Stimulated activated memory B cell treated with anti-CD40 and anti-IgM and Interleukin-4, amounts not matched to agents 10 μg/mL and 1 μg/mL and 100 μg/mL, for 72 hours (primary cell): Measurements from ENCODE around the gene METAP1D.

Source experiments
- ATAC-seq: fragments of 150-1000 bp; cut with Tn5 transposase; 2 replicates; pipeline ENCODE4 v1.10.0; 2021
- H3K27ac Mint-ChIP-seq: one replicate; pipeline ENCODE4 v1.8.0; 2022; ENCODE audit warnings: mild to moderate bottlenecking, mixed read lengths
- H3K27me3 Mint-ChIP-seq: one replicate; pipeline ENCODE4 v1.8.0; 2022; ENCODE audit warnings: mixed read lengths
- H3K36me3 Mint-ChIP-seq: one replicate; pipeline ENCODE4 v1.8.0; 2022; ENCODE audit warnings: mixed read lengths
- H3K4me1 Mint-ChIP-seq: one replicate; pipeline ENCODE4 v1.8.0; 2022; ENCODE audit warnings: mixed read lengths
- H3K4me3 Mint-ChIP-seq: one replicate; pipeline ENCODE4 v1.8.0; 2022; ENCODE audit warnings: mild to moderate bottlenecking, moderate library complexity, mixed read lengths
- H3K9me3 Mint-ChIP-seq: one replicate; pipeline ENCODE4 v1.8.0; 2022; ENCODE audit warnings: mixed read lengths

METAP1D gene

DNA sequence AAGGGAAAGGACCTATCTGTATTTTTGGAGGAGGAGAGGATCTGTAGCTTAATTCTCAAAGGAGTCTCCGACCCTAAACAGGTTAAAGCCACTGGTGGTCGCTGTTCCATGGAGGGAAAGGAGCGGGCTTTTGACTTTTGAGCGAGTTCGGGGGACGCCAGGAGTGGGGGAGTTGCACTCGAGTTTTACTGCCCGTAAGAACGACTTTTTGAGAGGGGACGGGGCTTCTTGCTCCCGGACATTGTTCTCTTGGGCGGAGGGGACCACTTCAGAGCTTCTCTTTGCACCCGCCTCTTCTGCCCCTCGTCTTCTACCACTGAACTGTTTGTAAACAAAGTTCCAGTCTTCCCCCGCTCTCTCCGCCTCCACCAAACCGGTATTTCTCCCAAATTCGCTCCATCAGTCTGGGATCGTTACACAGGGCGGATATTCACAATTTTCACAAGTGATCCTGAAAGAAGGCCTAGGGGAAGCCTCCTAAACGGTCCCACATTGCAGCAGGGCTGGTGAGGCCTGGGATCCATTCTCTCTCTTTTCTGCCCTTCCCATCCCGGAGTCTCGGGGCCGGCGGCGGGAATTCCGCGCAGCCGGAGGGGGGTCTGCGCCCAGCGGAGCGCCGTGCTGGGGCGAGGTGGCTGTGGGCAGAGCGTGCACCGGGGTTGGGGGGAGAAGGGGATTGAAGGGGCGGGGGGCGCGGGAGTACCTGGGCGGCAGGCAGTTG, 96.3 kb downstream of the METAP1D start:
- Mint-ChIP-seq H3K4me3 (no peak overlapping the region), H3K36me3 (no peaks in the 10 kb centered on the region), H3K27ac (no peak overlapping the region), H3K27me3 (peaks cover 91% of the 10 kb centered on the region), H3K4me1 (peaks cover 28% of the 10 kb centered on the region), H3K9me3 (peaks cover 7% of the 10 kb centered on the region)
- no peak for ATAC-seq

DNA sequence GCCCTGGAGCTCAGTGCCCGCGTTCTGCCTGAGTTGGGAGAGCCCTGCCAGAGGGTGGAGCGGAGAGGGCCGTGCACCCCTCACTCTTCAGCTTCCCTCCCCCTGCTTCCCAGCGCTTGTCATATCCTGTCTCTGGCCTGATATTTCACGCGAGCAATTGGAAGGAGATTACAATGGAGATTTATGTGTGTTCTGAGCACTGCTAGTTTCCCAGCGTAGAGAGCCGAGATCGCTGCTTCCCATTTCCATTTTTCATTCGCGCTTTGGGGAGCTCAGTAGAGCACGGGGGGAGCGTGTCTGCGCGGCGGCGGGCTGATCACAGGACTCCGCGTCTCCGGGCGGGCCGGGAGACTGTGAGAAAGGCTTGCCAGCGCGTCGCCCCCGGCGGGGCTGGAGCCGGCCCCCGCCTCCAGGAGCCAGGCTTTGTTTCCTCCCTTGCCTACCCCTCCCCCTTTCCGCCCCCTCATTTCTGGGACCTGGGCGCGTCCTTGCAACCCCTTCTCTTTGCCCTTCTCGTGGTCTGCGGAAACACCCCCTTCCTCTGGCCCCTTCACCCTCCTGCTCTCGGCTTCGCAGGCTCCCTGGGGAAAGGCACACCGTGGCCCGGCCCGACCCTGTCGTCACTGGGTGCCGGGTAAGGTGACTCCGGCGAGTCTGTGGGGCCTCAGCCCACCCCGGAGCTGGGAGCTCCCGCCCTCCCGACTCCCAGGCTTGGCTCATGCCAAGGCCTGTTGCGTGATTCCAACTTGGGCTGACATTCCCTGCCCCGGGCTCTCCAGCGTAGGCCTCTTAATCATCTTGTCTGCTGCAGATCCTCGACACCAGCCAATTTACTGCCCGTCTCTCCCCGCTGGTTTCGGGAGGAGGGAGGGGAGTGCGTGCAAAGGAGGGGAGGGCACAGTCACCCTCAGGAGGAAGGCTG, 97.1 kb downstream of the METAP1D start:
- H3K4me1 Mint-ChIP-seq: peaks cover 35% of the 10 kb centered on the region
- no peaks in the 10 kb centered on the region for H3K36me3 Mint-ChIP-seq
- H3K27ac Mint-ChIP-seq: no peak overlapping the region
- peaks cover 7% of the 10 kb centered on the region for H3K9me3 Mint-ChIP-seq
- no peak for ATAC-seq
- H3K27me3 Mint-ChIP-seq: peaks cover 94% of the 10 kb centered on the region
- H3K4me3 Mint-ChIP-seq: peak overlapping the region; percentile 56

DNA sequence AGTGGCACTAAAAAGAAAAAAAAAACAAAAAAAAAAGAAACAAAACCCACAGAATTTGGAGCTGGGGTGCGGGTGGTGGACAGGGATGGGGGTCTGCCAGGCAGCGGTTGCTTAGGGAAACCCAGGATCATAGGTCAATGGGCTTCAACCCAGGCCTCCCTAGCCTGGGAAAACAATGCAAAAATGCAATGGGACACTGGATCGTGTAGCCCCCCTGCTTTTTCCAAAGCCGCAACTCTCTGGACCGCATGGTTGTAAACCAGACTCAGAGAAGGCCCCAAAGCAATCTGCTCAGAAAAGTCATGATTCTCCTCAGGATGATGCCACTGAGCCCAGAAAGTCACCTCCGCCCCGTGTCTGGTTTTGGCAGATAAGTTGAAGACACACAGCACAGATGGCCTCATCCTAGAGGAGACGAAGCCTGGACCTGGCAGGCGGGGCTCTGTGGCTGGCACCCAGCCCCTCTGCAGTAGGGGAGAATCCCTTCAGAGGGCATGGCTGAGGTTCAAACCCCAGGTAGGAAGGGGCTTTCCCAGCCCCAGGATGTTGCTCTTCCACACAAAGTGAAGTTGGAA, 97.9 kb downstream of the METAP1D start:
- no peak for ATAC-seq
- Mint-ChIP-seq H3K4me1 (peaks cover 42% of the 10 kb centered on the region), H3K27ac (no peak overlapping the region), H3K36me3 (no peaks in the 10 kb centered on the region), H3K27me3 (peaks cover 94% of the 10 kb centered on the region), H3K4me3 (no peak overlapping the region), H3K9me3 (peaks cover 7% of the 10 kb centered on the region)

DNA sequence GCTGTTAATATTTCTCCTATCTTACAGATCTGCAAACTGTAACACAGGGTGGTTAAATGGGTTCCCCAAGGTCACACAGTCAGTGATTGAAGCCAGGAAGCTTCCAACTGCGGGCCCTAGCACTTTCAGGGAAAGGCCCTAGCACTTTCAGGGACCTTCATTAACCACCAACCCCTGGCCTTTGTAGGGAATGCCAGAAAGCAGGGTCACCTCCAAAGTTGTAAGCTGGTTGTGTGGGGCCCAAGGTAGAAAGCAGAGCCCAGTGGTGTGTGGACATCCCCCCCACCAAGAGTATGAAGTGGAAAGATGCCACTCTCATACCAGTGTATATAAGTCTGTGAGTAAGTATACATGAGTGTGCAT, 98.5 kb downstream of the METAP1D start:
- Mint-ChIP-seq H3K4me3 (no peak overlapping the region), H3K27me3 (peaks cover 94% of the 10 kb centered on the region), H3K27ac (no peak overlapping the region), H3K9me3 (peaks cover 5% of the 10 kb centered on the region), H3K4me1 (peaks cover 48% of the 10 kb centered on the region), H3K36me3 (no peaks in the 10 kb centered on the region)
- no peak for ATAC-seq

DNA sequence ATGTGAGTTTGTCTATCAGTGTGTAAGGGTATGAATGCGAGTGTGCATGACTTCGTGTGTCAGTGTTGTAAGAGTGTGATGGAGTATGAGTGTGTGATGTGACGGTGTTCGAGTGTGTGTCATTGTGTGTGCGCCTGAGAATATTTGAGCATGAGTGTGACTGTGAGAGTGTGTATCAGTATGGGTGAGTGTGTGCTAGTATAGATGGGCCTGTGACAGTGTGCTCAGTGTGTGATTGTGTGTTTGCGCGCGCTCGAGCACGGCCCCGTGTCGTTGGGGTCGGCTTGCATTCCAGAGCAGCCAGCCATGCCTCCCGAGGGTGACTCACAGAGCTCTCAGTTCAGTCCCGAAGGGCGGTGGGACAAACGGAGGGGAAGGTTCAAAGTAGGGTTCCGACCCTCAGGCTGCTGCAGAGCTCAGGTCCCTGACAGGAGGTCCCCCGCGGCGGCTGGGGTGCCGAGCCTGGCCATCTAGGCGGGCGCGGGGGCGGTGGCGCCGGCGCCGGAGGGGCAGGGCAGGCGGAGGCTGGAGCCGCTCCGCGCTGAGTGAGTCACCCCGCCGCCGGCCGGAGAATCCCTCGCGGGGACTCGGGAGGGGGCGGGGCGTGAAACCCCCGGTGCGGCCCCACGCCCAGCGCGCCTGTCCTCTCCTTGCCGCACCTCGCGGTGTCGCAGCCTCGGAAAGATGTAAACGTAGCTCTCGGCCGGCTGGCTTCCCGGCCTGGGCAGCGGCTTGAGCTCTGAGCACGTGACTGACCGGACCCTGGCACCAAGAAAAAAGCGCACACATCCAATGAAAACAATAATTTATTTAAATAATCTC, 99.1 kb downstream of the METAP1D start:
- H3K27me3 Mint-ChIP-seq: peaks cover 94% of the 10 kb centered on the region
- H3K4me1 Mint-ChIP-seq: peaks cover 53% of the 10 kb centered on the region
- H3K27ac Mint-ChIP-seq: no peak overlapping the region
- no peak for ATAC-seq
- peaks cover 4% of the 10 kb centered on the region for H3K9me3 Mint-ChIP-seq
- peak overlapping the region; percentile 11 for H3K4me3 Mint-ChIP-seq
- no peaks in the 10 kb centered on the region for H3K36me3 Mint-ChIP-seq

DNA sequence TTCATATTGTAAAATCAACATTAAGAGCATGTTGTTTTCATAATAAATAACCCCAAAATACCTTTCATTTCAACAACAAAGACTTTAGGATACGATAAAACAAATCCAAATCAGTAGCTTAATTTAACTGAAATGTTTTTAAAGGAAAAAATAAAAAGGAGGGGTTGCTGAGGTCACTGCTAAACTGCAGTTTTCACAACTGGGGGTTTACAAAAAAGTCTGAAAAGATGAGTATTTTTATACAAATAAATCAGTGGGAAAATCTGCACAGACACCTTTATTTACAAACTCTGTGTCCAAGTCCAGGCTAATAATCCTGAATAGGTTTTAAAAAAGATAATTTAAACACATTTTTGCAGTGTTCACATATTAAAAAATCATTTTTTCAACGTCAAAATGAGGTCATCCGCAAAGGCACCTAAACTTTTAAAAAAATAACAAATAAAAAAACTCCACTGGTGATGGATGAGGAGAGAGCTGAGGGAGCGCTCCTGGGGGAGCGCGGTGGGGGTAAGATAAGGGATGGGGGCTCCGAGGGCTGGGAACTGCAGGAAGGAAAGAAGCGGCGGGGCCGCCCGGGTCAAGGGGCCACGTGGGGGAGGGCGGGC, 99.8 kb downstream of the METAP1D start:
- Mint-ChIP-seq H3K4me3 (no peak overlapping the region), H3K27ac (no peak overlapping the region), H3K27me3 (peaks cover 95% of the 10 kb centered on the region), H3K9me3 (peaks cover 4% of the 10 kb centered on the region), H3K4me1 (peaks cover 56% of the 10 kb centered on the region), H3K36me3 (no peaks in the 10 kb centered on the region)
- ATAC-seq: no peak

DNA sequence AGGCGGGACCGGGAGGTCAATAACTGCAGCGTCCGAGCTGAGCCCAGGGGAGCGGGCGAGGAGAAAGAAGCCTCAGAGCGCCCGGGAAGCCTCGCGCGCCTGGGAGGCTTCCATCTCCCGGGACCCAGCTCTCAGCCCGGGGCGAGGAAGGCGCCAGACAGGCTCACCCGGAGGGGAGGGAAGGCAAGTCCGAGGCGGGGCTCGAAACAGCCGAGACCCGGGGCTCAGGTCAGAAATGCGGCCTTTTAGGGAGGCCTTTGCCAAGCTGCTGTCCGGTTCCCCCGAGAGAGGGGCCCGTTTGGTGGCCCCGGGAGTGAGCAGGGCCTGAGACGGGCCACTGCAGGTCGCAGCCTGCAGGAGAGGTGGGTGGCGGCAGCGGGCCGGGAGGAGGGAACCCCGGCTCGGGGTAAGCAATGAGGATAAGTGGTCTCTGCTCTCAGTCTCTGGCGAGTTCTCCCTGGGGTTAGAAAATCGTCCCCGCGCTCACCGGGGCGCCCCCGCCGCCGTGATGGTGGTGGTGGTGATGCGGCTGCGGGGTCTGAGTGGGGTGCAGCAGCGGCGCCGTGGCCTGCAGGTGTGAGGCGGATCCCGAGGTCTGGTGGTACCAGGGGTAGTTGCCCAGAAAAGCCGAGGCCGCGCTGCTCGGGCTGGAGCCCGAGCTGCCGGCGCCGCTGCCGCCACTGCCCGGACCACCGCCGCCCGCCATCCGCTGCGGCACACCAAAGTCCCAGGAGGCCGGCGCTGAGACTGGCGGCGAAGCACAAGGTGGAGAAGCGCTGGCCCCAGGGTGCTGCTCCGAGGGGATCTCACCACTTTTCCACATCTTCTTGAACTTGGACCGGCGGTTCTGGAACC, 100.6 kb downstream of the METAP1D start:
- Mint-ChIP-seq H3K27ac (no peak overlapping the region), H3K9me3 (peaks cover 4% of the 10 kb centered on the region), H3K27me3 (peaks cover 95% of the 10 kb centered on the region), H3K4me3 (peak overlapping the region; percentile 44), H3K4me1 (peaks cover 53% of the 10 kb centered on the region), H3K36me3 (no peaks in the 10 kb centered on the region)
- no peak for ATAC-seq

DNA sequence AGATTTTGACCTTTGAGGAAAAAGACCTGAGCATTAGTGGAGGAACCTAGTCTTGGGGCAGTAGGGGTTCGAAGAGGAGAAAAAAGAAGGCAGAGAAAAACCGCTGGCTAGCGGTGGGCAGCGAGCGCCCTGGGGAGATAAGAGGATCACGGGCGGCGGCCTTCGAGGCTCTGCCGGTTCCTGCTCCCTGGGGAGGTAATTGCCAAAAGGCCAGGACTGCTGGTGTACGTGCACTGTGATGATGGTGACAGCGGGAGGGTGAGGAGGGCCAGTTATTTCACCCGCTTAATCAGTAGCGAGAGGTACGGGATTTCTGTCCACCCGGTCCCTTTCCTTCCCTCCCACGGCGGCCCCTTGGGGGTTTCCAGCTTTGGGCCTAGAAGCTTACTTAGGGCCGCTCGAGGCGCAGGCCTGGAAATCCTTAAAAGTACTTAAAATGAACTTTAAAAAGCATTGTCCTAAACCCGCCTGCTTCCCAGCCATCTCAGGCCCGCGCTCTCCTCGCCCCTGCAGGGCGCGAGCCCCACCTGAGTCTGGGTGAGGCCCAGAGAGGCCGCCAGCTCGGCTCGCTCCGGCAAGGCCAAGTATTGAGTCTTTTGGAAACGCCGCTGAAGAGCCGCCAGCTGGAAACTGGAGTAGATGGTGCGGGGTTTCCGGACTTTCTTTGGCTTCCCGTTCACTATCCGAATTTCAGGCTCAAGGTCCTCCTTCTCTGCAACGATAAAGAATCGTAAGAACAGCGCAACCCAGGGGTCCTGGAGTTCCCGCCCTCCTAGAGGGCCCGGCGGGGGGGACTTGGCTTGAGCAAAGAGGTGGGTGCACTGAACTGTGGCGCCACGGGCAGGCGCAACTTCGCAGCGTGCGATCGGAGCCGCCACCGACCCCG, 101.4 kb downstream of the METAP1D start:
- Mint-ChIP-seq H3K27ac (no peak overlapping the region), H3K4me3 (peak overlapping the region; percentile 76), H3K36me3 (no peaks in the 10 kb centered on the region), H3K9me3 (peaks cover 4% of the 10 kb centered on the region), H3K4me1 (peaks cover 45% of the 10 kb centered on the region), H3K27me3 (peaks cover 95% of the 10 kb centered on the region)
- no peak for ATAC-seq

DNA sequence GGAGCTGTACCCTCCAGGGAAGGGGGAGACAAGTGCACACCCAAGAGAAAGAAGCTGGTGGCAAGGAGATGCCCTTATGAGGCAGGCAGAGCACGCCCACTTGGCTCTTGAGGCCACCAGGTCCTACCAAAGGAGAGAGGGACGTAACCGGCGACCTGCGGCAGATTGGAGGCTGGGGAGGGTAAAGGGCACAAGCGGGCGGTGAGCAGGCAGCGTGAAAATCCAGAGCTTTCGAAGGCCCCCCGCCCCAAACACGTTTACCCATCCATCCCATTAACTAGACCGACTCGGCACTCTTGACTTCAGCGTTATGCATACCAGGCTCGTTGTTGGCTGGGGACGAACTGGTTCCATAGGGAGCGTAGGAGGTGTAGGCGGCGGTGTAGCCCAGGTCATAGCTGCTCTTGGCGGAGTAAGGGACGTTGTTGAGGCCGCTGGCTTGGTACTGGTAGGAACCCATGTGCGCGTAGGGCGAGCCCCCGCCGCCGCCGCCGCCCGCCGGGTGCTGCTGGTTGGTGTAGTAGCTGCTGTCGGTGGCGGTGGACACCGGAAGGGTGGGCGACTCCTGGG, 102.2 kb downstream of the METAP1D start:
- H3K4me1 Mint-ChIP-seq: peaks cover 41% of the 10 kb centered on the region
- H3K36me3 Mint-ChIP-seq: no peaks in the 10 kb centered on the region
- peaks cover 95% of the 10 kb centered on the region for H3K27me3 Mint-ChIP-seq
- peaks cover 4% of the 10 kb centered on the region for H3K9me3 Mint-ChIP-seq
- ATAC-seq: peak; percentile 16
- H3K27ac Mint-ChIP-seq: no peak overlapping the region
- H3K4me3 Mint-ChIP-seq: peak overlapping the region; percentile 76

DNA sequence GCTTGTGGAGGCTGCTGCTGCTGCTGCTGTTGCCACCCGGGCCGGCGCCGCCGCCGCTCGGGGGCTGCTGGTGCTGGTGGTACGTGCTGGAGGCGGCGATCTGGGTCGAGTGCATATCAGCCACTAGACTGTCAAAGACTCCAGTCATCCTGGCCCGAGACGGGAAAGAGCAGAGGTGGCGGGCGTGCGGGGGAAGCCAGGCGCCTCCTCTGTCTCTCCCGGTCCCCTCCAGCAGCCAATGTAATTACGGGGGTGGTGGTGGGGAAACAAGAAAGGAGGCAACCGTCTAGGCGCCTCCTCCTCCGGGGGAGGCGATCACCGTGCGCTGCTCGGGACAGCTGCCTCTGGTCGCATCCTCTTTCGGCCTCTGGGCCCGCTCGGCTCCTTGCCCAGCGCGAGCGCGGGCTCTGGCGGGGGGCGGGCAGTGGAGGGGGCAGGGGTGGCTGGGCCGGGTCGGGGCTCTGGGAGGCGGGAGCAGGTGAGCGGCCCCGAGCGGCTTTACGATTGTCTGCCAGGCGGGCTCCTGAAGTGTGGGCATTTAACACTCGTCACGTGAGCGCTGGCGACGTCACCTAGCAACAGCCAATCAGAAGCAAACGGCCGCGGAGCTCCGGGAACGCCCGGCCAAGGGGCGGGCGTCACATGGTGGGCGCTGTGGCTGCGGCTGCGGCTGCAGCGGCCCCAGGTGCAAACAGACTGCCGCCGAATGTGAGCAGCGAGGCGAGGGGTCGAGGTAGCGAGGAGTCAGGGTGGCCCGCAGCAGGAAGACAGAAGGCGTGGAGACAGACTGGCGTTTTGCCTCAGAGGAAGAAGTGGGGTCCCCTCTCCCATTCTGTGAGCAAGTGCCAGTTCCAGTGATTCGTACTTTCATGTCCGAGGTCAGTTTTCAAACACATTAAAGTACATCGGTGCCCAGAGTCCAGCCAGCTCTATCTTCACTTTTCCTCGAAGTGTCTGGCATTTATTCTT, 102.9 kb downstream of the METAP1D start, which contains the start of gene DLX2:
TSS of gene DLX2 (minus strand) at position 510 of the 969 bp plus-strand sequence. CDS start at position 148, 362 bp downstream.
- Mint-ChIP-seq H3K4me3 (peak within 1 kb of the TSS; percentile 76), H3K27ac (no peak within 1 kb of the TSS), H3K27me3 (peaks cover 94% of the 10 kb centered on the region), H3K4me1 (peaks cover 38% of the 10 kb centered on the region), H3K9me3 (peaks cover 4% of the 10 kb centered on the region), H3K36me3 (peaks cover 2% of the 10 kb centered on the region)
- peak; percentile 77 for ATAC-seq

DNA sequence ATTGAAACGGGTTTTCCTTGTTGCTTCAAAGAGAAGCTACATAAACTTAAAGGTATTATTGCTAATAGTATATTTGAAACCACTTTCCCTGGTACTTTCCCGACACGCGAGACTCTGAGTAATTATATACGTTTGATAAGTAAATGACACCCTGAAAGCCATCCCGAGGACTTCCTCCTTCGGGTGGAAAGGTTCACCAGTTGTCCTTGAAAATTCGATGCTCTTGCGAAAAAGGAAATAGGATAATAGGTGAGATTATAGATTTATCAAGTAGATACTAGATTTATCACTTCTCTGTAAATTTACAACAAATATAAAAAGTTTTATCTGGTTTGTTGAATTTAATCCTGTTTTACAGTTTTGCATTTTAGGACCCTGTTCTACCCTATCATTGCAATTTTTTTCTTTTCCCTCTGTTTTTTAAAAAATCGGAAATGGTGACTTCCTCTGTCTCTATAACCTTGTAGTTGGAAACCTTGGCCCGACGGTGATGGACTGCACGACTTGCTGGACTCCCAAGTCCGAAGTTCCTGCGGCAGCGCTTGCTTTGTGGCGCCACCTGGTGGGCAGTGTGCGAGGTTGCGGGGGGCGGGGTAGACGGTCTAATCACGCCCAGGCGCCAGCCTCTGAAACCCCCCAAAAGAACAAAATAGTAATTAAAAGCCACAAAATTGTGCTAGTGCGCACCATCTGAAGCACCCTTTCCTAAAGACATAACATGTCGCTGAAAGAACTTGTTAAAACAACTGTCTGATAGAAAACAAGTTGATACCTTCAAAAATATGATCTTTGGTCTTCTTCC, 103.9 kb downstream of the METAP1D start:
- Mint-ChIP-seq H3K9me3 (peaks cover under 1% of the 10 kb centered on the region), H3K4me1 (peaks cover 42% of the 10 kb centered on the region), H3K27me3 (peaks cover 96% of the 10 kb centered on the region), H3K27ac (no peak overlapping the region), H3K4me3 (peak overlapping the region; percentile 75), H3K36me3 (peaks cover 8% of the 10 kb centered on the region)
- no peak for ATAC-seq
